ENCODE measurements around the gene PECR.

Gene PECR

GRCh38 chr2:216073773-216074172 is 7.8 kb downstream of the PECR start:
- no peak overlapping the region for H3K4me3 ChIP-seq (ENCODE audit: low read depth, low read length)
- DNase-seq (ENCODE audit: low read depth) = no peak
- no peak for TF ChIP-seq CTCF (IDR thresholded peaks at IDR 0.05; ENCODE audit: low read depth, low read length, missing control alignments)

- H3K4me3 ChIP-seq (ENCODE audit: low read depth, low read length) = no peak overlapping the region
- DNase-seq (ENCODE audit: low read depth) = no peak
- TF ChIP-seq CTCF (IDR thresholded peaks at IDR 0.05; ENCODE audit: low read depth, low read length, missing control alignments) = no peak
Observed at GRCh38 chr2:216072473-216072872, 9.1 kb downstream of the PECR start.

GRCh38 chr2:216071111-216071851 is 10.3 kb downstream of the PECR start:
- no peak for TF ChIP-seq CTCF (IDR thresholded peaks at IDR 0.05; ENCODE audit: low read depth, low read length, missing control alignments)
- H3K4me3 ChIP-seq (ENCODE audit: low read depth, low read length) = no peak overlapping the region
- no peak for DNase-seq (ENCODE audit: low read depth)

GRCh38 chr2:216070195-216070594 is 11.4 kb downstream of the PECR start:
- no peak overlapping the region for H3K4me3 ChIP-seq (ENCODE audit: low read depth, low read length)
- no peak for DNase-seq (ENCODE audit: low read depth)
- TF ChIP-seq CTCF (IDR thresholded peaks at IDR 0.05; ENCODE audit: low read depth, low read length, missing control alignments) = no peak

GRCh38 chr2:216069028-216069427 is 12.6 kb downstream of the PECR start:
- TF ChIP-seq CTCF (IDR thresholded peaks at IDR 0.05; ENCODE audit: low read depth, low read length, missing control alignments) = no peak
- no peak for DNase-seq (ENCODE audit: low read depth)
- no peak overlapping the region for H3K4me3 ChIP-seq (ENCODE audit: low read depth, low read length)

GRCh38 chr2:216066230-216066629 is 15.4 kb downstream of the PECR start:
- no peak for TF ChIP-seq CTCF (IDR thresholded peaks at IDR 0.05; ENCODE audit: low read depth, low read length, missing control alignments)
- H3K4me3 ChIP-seq (ENCODE audit: low read depth, low read length) = no peak overlapping the region
- DNase-seq (ENCODE audit: low read depth) = no peak

GRCh38 chr2:216064665-216065064 is 16.9 kb downstream of the PECR start:
- no peak overlapping the region for H3K4me3 ChIP-seq (ENCODE audit: low read depth, low read length)
- TF ChIP-seq CTCF (IDR thresholded peaks at IDR 0.05; ENCODE audit: low read depth, low read length, missing control alignments) = no peak
- DNase-seq (ENCODE audit: low read depth) = no peak
